Skeletal muscle satellite cell (primary cell): ENCODE results near the gene MAD2L2.

ENCODE experiments used
- H3K27me3 ChIP-seq: 2 replicates; pipeline ENCODE4 v1.7.0; 2013; ENCODE audit warnings: low read length; ENCODE audit not compliant: control insufficient read depth, insufficient read depth
- H3K36me3 ChIP-seq: 2 replicates; pipeline ENCODE4 v1.7.0; 2013; ENCODE audit warnings: mild to moderate bottlenecking, control low read depth, low read length; ENCODE audit not compliant: insufficient read depth
- H3K4me1 ChIP-seq: 2 replicates; pipeline ENCODE4 v1.7.0; 2013; ENCODE audit warnings: low read length; ENCODE audit not compliant: control insufficient read depth, insufficient read depth
- H3K4me2 ChIP-seq: 2 replicates; pipeline ENCODE4 v1.7.0; 2013; ENCODE audit warnings: mild to moderate bottlenecking, low read length
- H3K4me3 ChIP-seq: 2 replicates; pipeline ENCODE4 v1.7.0; 2013; ENCODE audit warnings: low read length
- H3K9ac ChIP-seq: 2 replicates; pipeline ENCODE4 v1.7.0; 2013; ENCODE audit warnings: mild to moderate bottlenecking, low read depth, low read length, moderate library complexity
- H3K9me3 ChIP-seq: replicated peaks from 2 replicates; pipeline ENCODE4 v1.7.0; 2013; ENCODE audit warnings: mild to moderate bottlenecking, control low read depth, low read length

MAD2L2 gene

GRCh38 chr1:11657654-11658053, 23.3 kb downstream of the MAD2L2 start:
- no peaks in the 10 kb centered on the region for H3K9me3 ChIP-seq
- no peak overlapping the region for H3K9ac ChIP-seq
- no peaks in the 10 kb centered on the region for H3K27me3 ChIP-seq
- H3K4me3 ChIP-seq, result no peak overlapping the region
- H3K4me1 ChIP-seq, result peaks cover 3% of the 10 kb centered on the region
- H3K36me3 ChIP-seq, result no peaks in the 10 kb centered on the region
- H3K4me2 ChIP-seq, result no peak overlapping the region

- Histone ChIP-seq H3K4me1 (peaks cover 6% of the 10 kb centered on the region), H3K9me3 (no peaks in the 10 kb centered on the region), H3K4me3 (peak overlapping the region; percentile 73), H3K4me2 (peak overlapping the region; percentile 82), H3K36me3 (no peaks in the 10 kb centered on the region), H3K9ac (peak overlapping the region; percentile 41), H3K27me3 (peaks cover 7% of the 10 kb centered on the region)
These were observed 25.8 kb downstream of the MAD2L2 start for GRCh38 chr1:11654939-11655808.

DNA sequence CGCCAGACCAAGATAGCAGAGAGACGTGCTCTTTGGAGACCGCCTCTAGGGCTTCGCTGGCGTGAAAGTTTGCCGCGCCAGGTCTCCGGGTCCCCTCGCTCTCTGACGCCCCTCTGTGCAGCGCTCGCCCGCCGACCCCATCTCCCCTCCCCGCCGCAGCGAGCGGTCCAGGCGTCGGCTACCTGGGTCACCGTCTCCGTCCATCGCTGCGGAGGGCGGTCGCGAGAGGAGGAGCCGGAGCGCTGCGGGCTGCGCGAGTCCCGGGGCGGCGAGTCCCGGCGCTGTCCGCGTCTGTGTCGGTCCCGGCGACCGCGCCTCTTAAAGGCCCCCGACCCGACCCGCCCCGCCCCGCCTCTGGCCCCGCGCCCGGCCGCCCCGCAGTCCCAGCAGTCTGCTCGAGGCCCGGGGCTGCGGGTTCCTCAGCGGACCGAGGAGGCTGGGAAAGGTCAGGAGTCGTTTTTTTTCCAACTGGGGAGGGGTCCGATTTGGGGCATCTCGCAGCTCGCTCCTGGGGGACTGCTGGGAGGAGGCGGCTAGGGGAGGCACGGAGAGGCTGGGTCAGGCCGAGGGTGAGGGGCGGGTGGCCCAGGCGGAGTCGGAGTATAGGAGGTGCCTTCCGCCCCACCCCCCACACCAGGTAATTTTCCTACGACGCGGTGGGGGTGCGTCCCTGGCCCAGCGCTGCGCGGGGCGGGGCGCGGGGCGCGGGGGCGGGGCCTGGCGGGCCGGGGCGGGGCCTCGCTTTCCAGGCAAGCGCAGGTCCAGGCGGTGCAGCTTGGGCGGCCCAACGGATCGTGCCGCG, 26.6 kb downstream of the MAD2L2 start, which contains the start of the genes FBXO2 and FBXO44:
Gene FBXO2, minus strand, starts transcription at position 293 of the 802 bp plus-strand sequence. Its CDS starts 89 bp downstream, at position 204.
Gene FBXO44, plus strand, starts transcription at position 741 of the 802 bp plus-strand sequence. CDS start 959 bp downstream, outside the sequence.
- Histone ChIP-seq H3K9me3 (no peaks in the 10 kb centered on the region), H3K4me1 (peaks cover 7% of the 10 kb centered on the region), H3K4me3 (peak within 1 kb of the TSS; percentile 73), H3K27me3 (peaks cover 15% of the 10 kb centered on the region), H3K4me2 (peak within 1 kb of the TSS; percentile 98), H3K36me3 (no peaks in the 10 kb centered on the region), H3K9ac (peak within 1 kb of the TSS; percentile 41)

GRCh38 chr1:11653861-11654136, 27.1 kb downstream of the MAD2L2 start:
- H3K4me1 ChIP-seq, result peaks cover 7% of the 10 kb centered on the region
- no peak overlapping the region for H3K9ac ChIP-seq
- peaks cover 17% of the 10 kb centered on the region for H3K27me3 ChIP-seq
- H3K4me2 ChIP-seq, result no peak overlapping the region
- H3K9me3 ChIP-seq, result no peaks in the 10 kb centered on the region
- no peaks in the 10 kb centered on the region for H3K36me3 ChIP-seq
- no peak overlapping the region for H3K4me3 ChIP-seq

DNA sequence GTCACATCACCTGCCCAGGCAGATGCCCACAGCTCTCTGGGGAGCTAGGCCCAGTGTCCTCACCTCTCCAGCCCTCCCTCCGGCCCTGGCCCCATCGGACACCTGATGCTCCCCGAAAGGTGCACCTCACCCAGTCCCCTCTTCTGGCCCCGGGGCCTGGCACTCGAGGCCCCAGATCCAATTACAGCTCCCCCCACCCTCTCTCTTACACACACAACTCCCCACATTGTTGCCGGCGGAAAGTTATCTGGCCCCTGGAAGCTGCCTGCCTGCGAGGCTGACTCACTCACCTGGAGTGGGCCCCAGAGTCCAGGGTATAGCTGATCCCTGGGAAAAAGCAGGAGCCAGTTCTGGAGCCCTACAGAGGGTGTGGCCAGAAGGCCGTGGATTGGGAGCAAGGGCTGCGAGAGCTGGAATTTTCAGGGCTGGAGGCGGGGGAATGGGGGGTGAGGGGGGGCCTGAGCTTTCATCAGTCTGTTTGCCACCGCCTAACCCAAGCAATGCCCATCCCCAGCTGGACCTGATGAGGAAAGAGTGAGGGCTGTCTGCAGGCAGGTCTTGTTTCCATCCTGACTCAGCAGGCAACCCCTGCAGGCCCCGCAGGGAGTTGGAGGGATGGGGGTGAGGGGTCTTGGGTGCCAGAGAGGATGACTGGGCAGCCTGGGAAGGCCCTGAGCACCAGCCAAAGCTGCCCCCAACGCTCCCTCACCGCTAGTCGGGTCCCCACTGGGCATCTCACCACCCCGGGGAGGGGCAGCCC, 27.7 kb downstream of the MAD2L2 start:
- Histone ChIP-seq H3K9ac (no peak overlapping the region), H3K4me2 (no peak overlapping the region), H3K36me3 (no peaks in the 10 kb centered on the region), H3K4me1 (peaks cover 7% of the 10 kb centered on the region), H3K27me3 (peaks cover 21% of the 10 kb centered on the region), H3K4me3 (no peak overlapping the region), H3K9me3 (no peaks in the 10 kb centered on the region)

- Histone ChIP-seq H3K4me1 (peaks cover 7% of the 10 kb centered on the region), H3K27me3 (peaks cover 24% of the 10 kb centered on the region), H3K4me2 (no peak overlapping the region)
These were observed 28.7 kb downstream of the MAD2L2 start for GRCh38 chr1:11652203-11652780.

DNA sequence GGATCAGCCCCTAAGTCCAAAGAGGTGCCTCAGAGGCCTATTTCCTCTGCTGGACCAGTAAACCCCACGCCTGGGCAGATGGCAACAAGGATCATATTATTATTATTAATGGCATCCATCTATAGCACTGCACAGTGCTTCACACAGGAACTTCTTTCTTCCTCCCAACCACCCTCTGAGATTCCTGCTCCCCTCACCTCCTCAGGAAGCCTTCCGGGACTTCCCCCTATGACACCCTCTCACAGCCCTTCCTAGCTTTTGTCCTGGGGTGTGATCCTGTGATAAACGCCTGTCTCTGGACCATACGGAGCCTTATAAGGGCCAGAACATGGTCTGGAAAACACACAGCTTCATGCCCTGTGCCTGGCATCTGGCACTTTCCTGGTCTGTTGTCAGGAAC, 29.9 kb downstream of the MAD2L2 start:
- Histone ChIP-seq H3K9me3 (no peaks in the 10 kb centered on the region), H3K4me3 (no peak overlapping the region), H3K27me3 (peaks cover 31% of the 10 kb centered on the region)

More at GRCh38 chr1:11652203-11652780, 28.7 kb downstream of the MAD2L2 start:
- H3K36me3 ChIP-seq, result no peaks in the 10 kb centered on the region
- H3K9me3 ChIP-seq, result no peaks in the 10 kb centered on the region
- H3K9ac ChIP-seq, result no peak overlapping the region
- H3K4me3 ChIP-seq, result no peak overlapping the region

DNA sequence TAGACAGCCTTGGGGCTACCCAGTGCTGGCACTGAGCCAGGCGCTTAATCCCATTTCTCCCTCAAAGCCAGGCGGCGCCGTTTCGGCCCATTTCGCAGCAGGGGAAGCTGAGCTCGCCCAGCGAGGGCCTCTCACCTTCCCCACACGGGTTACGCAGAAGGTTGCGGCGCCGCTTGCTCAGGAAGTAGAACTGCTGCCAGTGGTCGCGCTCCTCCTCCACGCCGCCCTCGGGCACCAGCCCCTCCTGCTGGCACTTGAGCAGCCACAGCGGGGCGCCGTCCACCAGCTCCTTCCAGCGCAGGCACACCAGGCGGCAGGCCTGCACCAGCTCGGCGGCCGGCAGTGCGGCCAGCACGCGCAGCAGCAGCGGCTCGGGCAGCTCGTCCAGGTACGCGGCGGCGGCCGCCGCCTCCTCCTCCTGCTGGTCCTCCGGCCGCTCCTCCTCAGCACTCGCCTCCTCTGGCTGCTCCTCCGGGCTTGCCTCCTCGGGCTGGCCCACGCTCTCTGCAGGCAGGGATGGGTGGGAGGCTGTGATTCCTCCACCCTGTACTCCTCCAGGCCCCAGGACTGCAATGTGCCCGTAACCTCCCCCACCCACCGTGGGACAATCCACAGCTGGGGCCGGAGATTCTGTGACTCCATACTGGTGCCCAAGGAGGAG, 30.5 kb downstream of the MAD2L2 start:
- peak overlapping the region; percentile 20 for H3K4me3 ChIP-seq
- no peaks in the 10 kb centered on the region for H3K9me3 ChIP-seq
- peak overlapping the region; percentile 65 for H3K4me2 ChIP-seq
- H3K36me3 ChIP-seq, result no peaks in the 10 kb centered on the region
- peaks cover 7% of the 10 kb centered on the region for H3K4me1 ChIP-seq
- H3K27me3 ChIP-seq, result peaks cover 33% of the 10 kb centered on the region
- H3K9ac ChIP-seq, result no peak overlapping the region

More for the DNA sequence above, 29.9 kb downstream of the MAD2L2 start:
- peaks cover 7% of the 10 kb centered on the region for H3K4me1 ChIP-seq
- peak overlapping the region; percentile 65 for H3K4me2 ChIP-seq
- no peaks in the 10 kb centered on the region for H3K36me3 ChIP-seq
- no peak overlapping the region for H3K9ac ChIP-seq

GRCh38 chr1:11649624-11650330, 31.2 kb downstream of the MAD2L2 start:
- H3K4me2 ChIP-seq, result peak overlapping the region; percentile 65
- no peak overlapping the region for H3K9ac ChIP-seq
- peaks cover 4% of the 10 kb centered on the region for H3K4me1 ChIP-seq
- no peaks in the 10 kb centered on the region for H3K9me3 ChIP-seq
- H3K27me3 ChIP-seq, result peaks cover 33% of the 10 kb centered on the region
- H3K4me3 ChIP-seq, result no peak overlapping the region
- no peaks in the 10 kb centered on the region for H3K36me3 ChIP-seq

DNA sequence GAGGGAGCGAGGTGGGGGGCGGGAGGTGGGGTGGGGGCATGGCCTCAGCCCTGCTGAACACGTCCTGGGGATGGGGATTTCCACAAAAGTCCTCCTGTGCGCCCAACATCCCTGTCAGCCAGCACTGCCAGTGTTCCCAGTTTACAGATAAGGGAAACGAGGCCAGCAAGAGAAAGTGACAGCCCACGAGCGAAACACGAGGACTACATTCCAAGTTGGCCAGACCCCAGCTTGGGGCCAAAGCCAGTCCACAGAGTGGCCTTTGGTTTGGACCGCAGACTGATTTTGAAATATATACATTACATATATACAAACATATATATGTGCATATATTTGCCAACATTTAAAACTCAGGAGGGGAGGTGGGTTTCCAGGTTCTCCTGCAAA, 31.7 kb downstream of the MAD2L2 start:
- no peaks in the 10 kb centered on the region for H3K36me3 ChIP-seq
- H3K4me3 ChIP-seq, result no peak overlapping the region
- H3K9me3 ChIP-seq, result no peaks in the 10 kb centered on the region
- H3K4me1 ChIP-seq, result peaks cover 4% of the 10 kb centered on the region
- no peak overlapping the region for H3K9ac ChIP-seq
- no peak overlapping the region for H3K4me2 ChIP-seq
- peaks cover 33% of the 10 kb centered on the region for H3K27me3 ChIP-seq
